T-helper 2 cell treated with Interferon-gamma antibody and Interleukin-4, amounts not matched to agents 100 ng/mL and 5 ng/mL, for 36 hours (primary cell): Measurements from ENCODE around the gene TMEM170B. TPM values are rescaled to one million over a fixed set of nuclear protein-coding genes. Genes with fewer than 3 reads are reported as not detected.

Source experiments
- intact Hi-C: fragments of 100-400 bp; cut with micrococcal nuclease; formaldehyde crosslinking; loops from one replicate; pipeline ENCODE4 v1.15.1; 2023
- total RNA-seq: library from RNA; stranded (reverse); gene quantifications from 2 replicates; pipeline ENCODE4 v1.2.3, GENCODE V29; 2022

TMEM170B gene
- total RNA-seq, 1 donor from 2014 or later, result 0.23 TPM

DNA sequence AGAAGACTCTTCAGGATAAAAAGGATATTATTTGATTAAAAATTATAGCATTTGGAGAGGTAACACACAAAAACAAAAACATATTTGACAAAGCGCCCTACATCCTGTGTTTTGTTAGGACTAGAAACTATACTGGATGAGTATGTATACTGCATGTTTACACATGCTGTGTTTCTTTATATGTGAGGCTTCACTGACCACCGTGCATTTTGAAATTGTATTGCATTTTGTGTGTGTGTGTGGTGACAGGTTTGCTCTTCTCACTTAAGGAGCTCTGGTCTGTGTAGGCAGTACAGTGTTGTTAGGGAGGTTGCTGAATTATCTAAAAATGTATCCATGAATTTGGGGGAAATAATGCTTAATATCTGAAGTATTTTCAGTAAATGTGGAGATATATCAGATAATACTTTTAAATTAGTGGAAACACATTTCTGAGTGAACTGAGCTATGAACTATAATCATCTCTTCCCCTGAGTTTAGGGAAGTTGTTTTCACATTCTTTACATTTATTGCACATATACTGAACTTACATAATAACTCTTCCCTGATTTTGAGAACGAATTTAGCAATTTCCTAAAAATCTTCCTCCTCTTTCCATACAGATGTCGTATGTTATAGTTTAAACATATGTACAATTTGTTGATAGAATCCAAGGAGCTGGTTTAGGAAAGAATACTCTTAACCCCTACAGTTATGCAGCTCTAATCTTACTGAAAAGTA is 43.3 kb downstream of the TMEM170B start:
- intact Hi-C loops, result no loop called here

DNA sequence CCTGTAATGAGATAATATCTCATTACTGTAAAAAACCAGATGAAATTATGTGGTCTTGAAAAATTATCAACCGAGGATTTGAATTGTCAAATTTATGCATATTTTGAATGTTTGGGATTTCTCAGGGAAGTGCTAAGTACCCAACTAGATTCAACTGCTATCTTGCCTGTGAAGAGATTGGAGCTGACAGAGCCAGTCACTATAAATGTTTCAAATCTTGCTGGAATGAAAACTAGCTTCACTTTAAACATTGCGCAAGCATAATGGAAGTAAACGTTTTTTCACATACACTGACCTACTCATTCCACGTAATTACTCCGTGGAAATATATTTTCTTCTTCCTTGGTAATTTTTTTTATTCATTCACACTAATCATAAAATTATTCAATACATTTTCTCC is 46.7 kb downstream of the TMEM170B start:
- intact Hi-C loops, result no loop called here

DNA sequence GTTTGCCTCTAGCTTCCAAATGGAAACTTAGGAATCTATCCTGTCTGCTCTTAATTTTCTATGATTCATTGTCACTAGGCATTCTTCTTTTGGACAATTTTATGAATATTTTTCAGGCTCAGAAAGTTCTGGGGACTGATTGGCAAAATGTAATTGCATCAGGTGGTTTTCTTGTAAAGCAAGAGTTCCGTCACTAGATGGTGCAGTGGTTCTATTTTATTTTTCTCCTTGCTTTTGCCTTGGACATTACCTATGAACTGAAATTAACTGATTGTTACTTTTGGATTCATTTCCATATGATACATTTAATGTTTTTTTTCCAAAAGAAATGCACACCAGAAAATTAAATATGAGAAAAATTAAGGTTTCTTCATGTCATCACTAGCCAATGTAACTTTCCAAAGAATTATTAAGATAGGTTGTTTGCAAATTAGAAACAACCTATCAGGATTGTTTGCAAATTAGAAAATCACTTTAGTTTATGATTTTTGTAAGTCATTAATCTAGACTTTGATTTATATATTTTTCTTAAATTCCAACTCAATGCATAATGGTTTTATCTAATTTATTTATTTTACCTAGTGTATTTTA is 48.0 kb downstream of the TMEM170B start:
- intact Hi-C loops, result loop anchor here (1.0 to 5.0 kb wide), 3 partner anchors 649 to 1307 kb away; no protein-coding TSS in a partner anchor

DNA sequence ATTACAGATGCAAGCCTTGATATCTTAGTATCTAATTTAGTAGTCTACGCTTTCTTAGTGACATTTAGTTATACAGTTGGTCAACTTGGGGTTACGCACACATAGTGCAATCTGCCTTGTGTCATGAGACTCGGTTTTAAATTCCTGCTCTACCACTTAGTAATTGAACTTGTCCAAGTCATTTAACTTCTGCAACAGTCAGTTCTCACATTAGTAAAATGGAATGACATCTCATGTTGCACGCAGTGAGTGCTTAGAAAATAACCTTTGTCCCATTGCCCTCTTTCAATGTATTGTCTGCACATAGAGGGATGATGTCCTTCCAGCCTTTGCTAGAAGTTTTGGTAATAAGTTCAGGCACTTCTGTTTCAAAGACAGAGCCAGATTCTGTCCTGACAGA is 48.6 kb downstream of the TMEM170B start:
- intact Hi-C loops, result loop anchor here (5.0 kb wide), 1 partner anchor 1306 kb away; no protein-coding TSS in a partner anchor

DNA sequence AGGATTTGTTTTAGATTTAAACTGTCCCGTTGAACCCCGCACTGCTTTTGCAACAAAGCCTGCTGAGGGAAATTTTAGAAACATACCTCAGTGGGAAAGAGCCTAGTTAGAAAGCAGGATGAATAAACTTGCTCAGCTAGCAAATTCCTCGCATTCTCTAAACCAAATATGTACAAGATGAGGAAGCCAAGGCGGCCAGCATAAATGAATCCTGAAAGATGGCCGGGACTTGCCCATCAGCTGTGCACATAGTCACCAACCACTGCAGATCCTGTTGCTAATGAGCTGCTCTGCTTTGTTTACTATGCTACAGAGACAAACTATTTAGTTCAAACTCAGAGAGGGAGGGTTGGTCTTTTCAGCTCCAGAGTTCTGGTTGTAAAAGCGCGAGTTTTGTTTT is 49.0 kb downstream of the TMEM170B start:
- intact Hi-C loops, result loop anchor here (5.0 kb wide), 1 partner anchor 1306 kb away; no protein-coding TSS in a partner anchor

DNA sequence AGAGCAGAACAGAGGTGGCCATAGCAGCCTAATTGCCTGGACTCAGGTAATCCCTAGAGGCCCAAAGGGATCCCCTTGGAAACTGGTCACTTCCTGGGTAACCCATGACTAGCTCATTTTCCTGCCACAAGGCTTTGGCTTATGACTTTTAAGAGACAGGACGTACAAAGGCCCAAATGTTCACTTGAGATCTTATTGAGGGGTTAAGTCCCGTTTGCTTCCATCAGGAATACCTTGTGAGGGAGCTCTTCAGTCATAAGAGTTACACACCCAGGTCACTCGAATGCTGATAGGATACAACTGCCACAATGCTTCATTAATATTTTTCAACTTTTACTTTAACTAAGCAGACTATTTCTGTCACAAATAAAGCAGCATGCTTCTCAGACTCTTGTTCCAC is 51.7 kb downstream of the TMEM170B start:
- intact Hi-C loops, result loop anchor here (5.0 kb wide), 1 partner anchor 1303 kb away; no protein-coding TSS in a partner anchor

DNA sequence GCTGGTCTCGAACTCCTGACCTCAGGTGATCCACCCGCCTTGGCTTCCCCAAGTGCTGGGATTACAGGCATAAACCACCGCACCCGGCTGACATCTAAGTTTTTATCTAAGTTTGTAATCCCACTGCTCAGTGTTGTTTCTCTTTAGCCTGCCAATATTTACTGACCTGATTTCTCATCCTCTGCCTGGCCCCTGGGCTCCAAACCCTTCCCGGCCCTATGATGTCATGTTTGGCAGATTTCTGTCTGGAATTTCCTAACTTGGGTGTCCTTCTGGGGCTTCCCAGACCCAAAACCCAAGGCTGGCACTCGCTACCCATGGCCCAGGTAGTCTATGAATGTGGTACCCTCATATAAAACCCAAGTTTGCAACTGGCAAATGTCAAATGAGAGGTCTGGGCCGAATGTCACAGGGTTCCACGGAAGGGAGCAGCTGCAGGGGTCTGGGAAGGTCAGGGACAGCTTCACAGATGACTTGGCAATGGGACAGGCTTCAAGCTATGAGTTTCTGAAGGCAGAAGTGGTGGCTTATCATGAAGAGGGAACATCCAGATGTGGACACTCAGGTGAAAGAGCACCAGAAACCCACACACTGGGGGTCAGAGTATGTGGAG is 54.9 kb downstream of the TMEM170B start:
- intact Hi-C loops, result no loop called here

DNA sequence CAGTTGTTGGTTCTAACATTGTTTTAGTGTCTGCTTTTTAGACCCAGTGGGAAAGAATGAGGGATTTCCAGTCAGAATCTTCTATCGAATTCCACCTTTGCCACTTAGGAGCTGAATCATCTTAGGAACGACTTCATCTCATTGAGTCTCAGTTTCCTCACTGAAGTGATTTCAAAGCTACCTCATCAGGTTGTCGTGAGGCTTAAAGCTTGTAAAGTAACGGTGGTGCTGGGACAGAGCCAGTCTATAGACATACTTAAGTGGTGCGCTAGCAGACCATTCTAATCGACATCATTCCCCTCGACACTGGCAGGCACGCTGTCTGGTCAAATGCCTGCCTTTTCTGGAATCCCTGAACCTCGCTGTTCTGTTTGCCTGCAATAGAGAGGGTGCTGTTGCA is 55.5 kb downstream of the TMEM170B start:
- intact Hi-C loops, result no loop called here

DNA sequence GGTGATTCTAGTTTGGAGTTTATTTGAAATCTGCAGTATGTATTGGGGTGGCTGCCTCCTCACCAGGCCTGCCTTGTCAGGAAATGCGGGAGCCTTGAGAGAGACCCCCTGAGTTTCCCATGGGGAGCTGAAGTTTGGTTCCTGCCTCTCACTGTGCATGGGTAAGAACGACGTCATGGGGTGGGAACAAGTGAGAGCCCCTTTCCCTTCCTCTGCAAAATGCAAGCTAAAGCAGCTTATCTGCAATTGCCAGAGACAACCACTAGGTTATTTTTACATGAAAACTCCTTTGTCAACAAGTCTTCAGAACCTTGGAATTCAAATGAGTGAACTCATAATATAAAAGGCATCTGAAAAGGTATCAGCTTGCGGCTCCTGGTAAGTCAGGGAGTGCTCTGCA is 58.4 kb downstream of the TMEM170B start:
- intact Hi-C loops, result no loop called here

DNA sequence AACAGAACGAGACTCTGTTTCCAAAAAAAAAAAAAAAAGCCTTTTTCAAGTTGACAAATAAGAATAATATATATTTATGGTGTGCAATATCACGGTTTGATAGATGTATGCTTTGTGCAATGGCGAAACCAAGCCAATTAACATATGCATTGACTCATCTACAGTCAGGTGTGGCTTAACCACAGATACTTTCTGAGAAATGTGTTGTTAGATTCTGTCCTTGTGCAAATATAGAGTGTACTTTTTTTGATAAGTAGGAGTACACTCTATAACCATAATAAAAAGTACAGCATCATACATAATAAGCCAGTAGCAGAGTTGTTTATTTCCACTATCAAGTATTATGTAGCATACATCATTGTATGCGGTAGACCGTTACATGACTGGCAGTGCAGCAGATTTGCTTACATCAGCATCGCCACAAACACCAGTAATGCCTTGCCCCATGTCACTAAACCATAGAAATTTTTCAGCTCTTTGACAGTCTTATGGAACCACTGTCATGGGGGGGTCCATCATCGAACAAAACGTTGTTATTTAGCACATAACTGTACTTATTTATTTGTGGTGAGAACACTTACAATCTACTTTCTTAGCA is 59.2 kb downstream of the TMEM170B start:
- intact Hi-C loops, result no loop called here

DNA sequence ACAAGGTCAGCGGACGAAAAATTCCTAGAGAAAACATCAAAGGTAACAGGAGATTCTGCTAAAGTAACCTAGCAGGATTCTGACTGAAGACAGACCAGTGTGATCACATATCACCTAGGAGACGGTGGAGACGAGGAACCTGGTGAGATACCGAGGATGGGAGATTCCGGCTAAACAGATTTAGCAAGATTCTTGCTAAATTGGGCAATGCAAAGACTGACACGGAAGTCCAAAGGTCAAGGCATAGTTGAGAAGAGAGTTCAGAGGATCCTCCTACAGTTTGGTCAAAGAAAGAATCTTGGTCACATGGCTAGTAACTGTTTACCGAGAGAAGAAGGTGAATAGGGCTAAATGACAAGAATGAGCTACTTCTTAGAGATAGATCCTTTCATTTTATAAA is 61.1 kb downstream of the TMEM170B start:
- intact Hi-C loops, result no loop called here

DNA sequence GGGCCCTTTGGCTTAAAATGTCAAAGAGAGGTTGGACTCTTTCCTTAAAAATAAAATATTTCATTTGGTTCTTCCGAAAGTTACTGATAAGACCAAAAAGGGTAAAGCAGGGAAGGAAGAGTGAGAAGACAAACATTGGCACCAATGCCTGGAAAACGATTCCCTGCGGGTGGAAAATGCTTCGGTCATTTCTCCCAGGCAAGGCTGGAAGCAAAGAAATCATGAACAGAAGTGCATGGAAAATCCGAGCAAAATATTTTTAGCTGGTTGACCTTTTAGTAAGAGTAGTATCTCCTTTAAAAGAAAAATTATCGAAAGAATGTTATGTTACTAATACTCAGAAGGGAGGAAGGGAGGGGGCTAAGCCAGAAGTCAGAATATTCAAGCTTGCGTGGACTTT is 62.7 kb downstream of the TMEM170B start:
- intact Hi-C loops, result no loop called here

DNA sequence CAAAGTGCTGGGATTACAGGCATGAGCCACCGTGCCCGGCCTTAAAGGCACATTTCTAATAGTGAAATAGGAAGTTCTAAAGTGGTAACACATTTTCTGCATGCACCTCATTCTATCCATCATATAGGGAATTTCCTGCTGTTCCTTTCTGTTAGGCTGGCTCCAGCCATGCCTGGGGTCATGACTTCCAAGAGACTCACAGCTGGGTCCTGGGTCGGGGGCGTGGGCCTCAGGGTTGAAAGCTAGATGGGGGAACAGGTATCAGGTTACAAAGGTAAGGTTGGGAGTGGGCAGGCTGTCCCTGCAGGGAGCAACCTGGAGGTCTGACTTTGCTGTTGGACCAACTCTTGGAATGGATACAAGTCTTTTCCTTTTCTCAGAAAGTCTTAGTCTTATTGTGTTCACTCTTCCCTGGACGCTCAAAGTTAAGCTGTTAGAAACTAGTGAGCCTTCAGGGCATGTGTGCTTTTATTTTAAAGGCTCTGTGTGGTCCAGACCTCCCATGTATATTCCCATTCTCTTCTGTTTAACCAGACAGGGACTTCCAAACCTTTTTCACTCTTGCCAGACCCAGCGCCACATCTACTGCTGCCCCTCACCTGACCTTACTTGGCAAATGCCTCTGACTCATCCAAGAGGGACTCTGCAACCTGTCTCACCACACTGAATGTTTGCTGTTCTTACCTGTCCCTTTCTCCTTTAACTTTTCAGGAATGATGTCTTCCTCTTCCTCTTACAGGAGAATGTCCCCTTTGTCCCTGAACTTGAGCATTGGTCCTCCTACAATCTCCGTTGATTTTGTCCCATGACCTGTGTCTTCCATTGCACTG is 64.4 kb downstream of the TMEM170B start:
- intact Hi-C loops, result no loop called here

DNA sequence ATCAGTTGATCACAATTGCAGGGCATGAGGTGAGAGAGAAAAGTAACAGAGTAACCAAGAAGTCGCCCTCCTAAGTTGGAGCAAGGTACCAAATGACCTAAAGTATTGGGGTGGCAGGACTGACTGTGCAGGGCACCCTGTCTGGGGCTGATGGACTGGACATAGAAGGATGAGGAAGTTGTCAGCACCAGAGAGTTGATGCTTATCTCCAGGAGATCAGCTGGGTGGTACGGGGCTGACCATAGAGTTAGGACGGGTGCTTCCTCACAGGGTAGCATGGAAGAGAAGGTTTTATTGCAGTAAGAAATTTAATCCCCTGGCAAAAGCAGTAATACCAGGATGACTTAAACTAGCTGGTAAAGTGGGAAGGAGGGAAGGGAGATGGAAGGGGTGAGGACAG is 66.7 kb downstream of the TMEM170B start:
- intact Hi-C loops, result no loop called here

DNA sequence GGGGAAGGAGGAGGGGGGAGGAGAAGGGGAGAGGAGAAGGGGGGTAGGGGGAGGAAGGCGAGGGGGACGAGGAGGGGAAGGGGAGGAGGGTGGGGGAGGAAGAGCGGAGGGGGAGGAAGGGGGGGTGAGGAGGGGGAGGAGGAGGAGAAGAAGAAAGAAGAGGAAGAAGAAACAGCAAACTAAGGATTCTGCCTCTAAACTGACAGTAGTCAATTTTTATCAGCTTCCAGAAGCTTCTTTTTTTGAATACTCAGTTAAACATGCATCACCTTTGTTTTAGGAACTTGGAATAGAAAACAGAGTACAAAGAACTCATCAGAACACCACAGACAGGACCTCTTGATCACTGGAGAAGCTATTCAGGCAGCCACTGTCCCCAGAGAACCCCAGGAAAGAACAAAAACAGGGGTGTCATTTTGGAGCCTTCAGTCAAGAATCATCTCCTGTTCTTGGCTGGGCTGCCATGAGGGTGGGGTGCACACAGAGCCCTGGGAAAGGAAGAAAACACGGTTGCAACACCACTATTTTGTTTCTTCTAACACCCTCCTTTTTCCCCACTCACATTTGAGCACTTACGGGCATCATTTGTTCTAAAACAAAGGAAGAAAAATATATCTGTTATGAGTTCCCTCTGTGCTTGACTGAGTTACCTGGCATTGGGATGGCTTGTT is 67.4 kb downstream of the TMEM170B start:
- intact Hi-C loops, result no loop called here

DNA sequence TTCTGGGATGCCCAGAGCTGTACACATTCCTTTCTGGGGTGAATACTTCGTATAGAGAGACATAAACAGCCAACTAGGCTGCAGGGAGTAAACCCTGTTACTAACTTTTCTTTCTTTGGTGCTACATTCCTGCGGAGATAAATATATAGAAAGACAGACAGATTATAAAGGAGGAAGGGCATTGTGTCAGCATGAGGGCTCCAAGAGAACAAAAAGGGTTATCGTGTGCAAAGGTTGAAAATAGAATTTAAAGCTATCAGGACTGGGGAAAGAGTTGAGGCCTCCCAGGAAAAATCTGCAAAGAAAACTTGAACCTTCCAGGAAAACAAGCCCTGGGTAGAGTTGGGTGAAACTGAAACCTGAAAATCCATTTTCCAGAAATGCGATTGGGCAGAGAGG is 68.0 kb downstream of the TMEM170B start:
- intact Hi-C loops, result no loop called here

DNA sequence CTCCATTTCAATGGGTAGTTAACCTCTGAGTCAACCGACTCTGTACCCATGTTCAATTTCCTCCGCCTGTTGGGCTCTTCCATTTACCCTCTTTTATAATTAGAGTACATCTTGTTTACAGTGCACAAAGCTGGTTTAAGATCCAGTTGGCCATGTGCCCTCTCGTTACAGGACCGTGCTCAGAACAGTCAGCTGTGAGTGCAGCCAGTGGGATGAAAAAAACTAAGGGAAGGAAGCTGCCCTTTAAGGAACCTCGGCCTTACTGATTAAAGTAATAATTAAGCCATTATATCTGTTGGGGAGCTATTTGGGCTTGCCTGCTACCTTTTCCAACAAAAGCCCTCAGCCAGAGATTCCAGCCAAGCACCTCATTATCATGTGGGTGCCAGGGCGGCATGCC is 68.8 kb downstream of the TMEM170B start:
- intact Hi-C loops, result no loop called here

DNA sequence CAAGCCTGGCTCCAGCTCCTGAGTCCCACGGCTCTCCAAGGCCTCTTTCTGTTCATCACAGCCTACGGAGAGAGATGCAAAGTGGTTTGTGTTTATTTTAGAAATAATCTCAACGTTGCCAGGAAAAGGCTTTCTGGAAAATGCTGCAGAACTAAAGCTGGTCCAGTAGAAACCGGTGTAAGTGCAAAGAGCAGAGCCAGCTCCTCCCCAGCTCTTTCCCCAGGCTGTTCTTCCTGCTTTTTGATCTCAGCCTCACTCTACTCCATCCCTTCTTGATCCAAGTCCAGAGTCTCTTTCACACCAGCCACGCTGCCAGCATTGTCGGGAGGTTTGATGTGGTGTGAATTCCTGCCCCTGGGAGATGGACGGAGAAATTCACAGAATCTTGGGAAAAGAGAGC is 69.8 kb downstream of the TMEM170B start:
- intact Hi-C loops, result no loop called here

DNA sequence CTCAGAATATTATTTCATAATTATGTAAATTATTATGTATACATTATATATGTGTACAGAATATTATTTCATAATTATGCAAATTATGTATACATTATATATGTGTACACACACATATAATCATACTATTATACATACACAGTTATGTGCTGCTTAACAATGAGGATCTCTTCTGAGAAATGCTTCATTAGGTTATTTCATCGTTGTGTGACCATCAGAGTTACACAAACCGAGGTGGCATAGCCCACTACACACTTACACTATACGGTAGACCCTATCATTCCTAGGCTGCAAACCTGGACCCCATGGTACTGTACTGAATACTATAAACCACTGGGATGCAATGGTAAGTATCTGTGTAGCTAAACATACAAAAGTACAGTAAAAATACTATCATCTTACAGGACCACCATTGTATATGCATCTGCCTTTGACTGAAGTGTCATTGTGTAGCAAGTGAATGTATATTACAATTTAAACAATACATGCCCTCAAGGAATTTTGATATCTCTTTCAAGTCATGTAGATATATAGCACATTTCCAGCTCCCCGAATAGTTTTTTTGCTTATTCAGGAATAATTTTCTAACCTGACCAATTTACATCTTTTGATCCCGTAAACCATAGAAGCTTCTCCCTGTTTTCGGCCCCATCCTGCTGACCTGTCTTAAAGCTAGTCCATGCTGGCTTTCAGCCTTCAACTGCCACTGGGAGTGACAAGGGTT is 71.2 kb downstream of the TMEM170B start:
- intact Hi-C loops, result no loop called here
